Endothelial cell of umbilical vein (primary cell): ENCODE data around the gene STRIT1. TPM values are rescaled to one million over a fixed set of nuclear protein-coding genes. Genes with fewer than 3 reads are reported as not detected.

Source experiments
- BruUV-seq: library from RNA; stranded (reverse); fragments of 400-500 nt; replicated peaks from 2 replicates; lab custom pipeline; 2021; lab: Mats Ljungman, UMichigan
- CTCF ChIA-PET: fragments of 300-600, 350-600 bp; sonication (Branson Sonifier 250); formaldehyde crosslinking; loops from one replicate; lab custom pipeline; 2021; ENCODE audit warnings: antibody characterized with exemption, inconsistent platforms; lab: Charles Lee
- POLR2A ChIA-PET: fragments of 300-600, 350-600 bp; sonication (Branson Sonifier 250); formaldehyde crosslinking; loops from one replicate; lab custom pipeline; 2021; ENCODE audit warnings: antibody characterized with exemption, inconsistent platforms; lab: Charles Lee
- DNase-seq: peaks from one replicate; pipeline ENCODE4 v3.0.0-alpha.2; 2011; ENCODE audit warnings: low read depth, low spot score
- FAIRE-seq: peaks from 2 replicates; lab custom pipeline; 2011; peaks lifted over from hg19 to GRCh38; lab: Jason Lieb, UNC
- H2AFZ ChIP-seq: 2 replicates; pipeline ENCODE4 v1.6.0; 2012; ENCODE audit warnings: low read depth, low read length, control low read depth, inconsistent platforms
- H3K27ac ChIP-seq: 2 replicates; pipeline ENCODE4 v1.5.1; 2011; ENCODE audit warnings: low read depth, mild to moderate bottlenecking, control low read depth, low read length, moderate library complexity; ENCODE audit not compliant: insufficient read depth
- H3K27me3 ChIP-seq, 2 experiments: 2 replicates each; pipeline versions ENCODE4 v1.6.0 to v1.6.1; 2011; ENCODE audit warnings: low read length in 2 of 2, mixed read lengths in 1 of 2; ENCODE audit not compliant: control insufficient read depth in 2 of 2, insufficient read depth in 2 of 2
- H3K36me3 ChIP-seq, 2 experiments: 2 replicates in 1 of 2; 3 replicates in 1 of 2; pipeline ENCODE4 v1.5.1; 2011; ENCODE audit warnings: low read length in 2 of 2, mild to moderate bottlenecking in 1 of 2, moderate library complexity in 1 of 2; ENCODE audit not compliant: control insufficient read depth in 2 of 2, insufficient read depth in 2 of 2; ENCODE audit errors: extremely low read depth in 1 of 2
- H3K4me1 ChIP-seq: 3 replicates; pipeline ENCODE4 v1.5.1; 2011; ENCODE audit warnings: mild to moderate bottlenecking, low read length; ENCODE audit not compliant: control insufficient read depth, insufficient read depth; ENCODE audit errors: extremely low read depth
- H3K4me2 ChIP-seq: 2 replicates; pipeline ENCODE4 v1.6.1; 2011; ENCODE audit warnings: low read length, control low read depth, mixed read lengths; ENCODE audit not compliant: insufficient read depth
- H3K4me3 ChIP-seq, 3 experiments: fragments of 200-600 bp in 1 of 3; sonication (generic), shearing (Covaris generic) in 1 of 3; replicated peaks in 1 of 3; 2 replicates each; pipeline ENCODE4 v1.5.1; 2011 to 2016; ENCODE audit warnings: control low read depth in 3 of 3, low read length in 3 of 3, mild to moderate bottlenecking in 2 of 3, inconsistent platforms in 1 of 3, low read depth in 1 of 3, moderate library complexity in 1 of 3; ENCODE audit not compliant: insufficient read depth in 1 of 3
- H3K79me2 ChIP-seq: 2 replicates; pipeline ENCODE4 v1.6.0; 2012; ENCODE audit warnings: low read length, inconsistent platforms; ENCODE audit not compliant: control insufficient read depth, insufficient read depth
- H3K9ac ChIP-seq: replicated peaks from 2 replicates; pipeline ENCODE3; 2011; ENCODE audit warnings: low read length, control low read depth; ENCODE audit not compliant: insufficient read depth; ENCODE audit errors: extremely low read depth
- H3K9me1 ChIP-seq: replicated peaks from 3 replicates; pipeline ENCODE4 v1.6.0; 2011; ENCODE audit warnings: mild to moderate bottlenecking, low read length; ENCODE audit not compliant: control insufficient read depth, insufficient read depth; ENCODE audit errors: extremely low read depth
- H3K9me3 ChIP-seq: replicated peaks from 2 replicates; pipeline ENCODE4 v1.5.1; 2012; ENCODE audit warnings: low read length, inconsistent platforms; ENCODE audit not compliant: control insufficient read depth, insufficient read depth
- H4K20me1 ChIP-seq: replicated peaks from 2 replicates; pipeline ENCODE3; 2011; ENCODE audit warnings: mild to moderate bottlenecking, low read length; ENCODE audit not compliant: control insufficient read depth, insufficient read depth; ENCODE audit errors: extremely low read depth
- EZH2 ChIP-seq: IDR thresholded peaks from 2 replicates; pipeline ENCODE4 v1.6.1; 2012; ENCODE audit warnings: borderline replicate concordance, low read depth, mild to moderate bottlenecking, moderate library complexity, low read length, inconsistent platforms; ENCODE audit not compliant: severe bottlenecking
- FOS ChIP-seq: IDR thresholded peaks from 2 replicates; pipeline ENCODE4 v1.6.1; 2011; ENCODE audit warnings: mild to moderate bottlenecking, low read length, moderate library complexity, borderline replicate concordance; ENCODE audit not compliant: insufficient read depth
- GATA2 ChIP-seq: IDR thresholded peaks from 2 replicates; pipeline ENCODE4 v1.7.0; 2011; ENCODE audit warnings: low read depth, mild to moderate bottlenecking, moderate library complexity, mixed read lengths, low read length; ENCODE audit not compliant: insufficient read length, insufficient read depth
- JUN ChIP-seq: IDR thresholded peaks from 2 replicates; pipeline ENCODE4 v1.6.1; 2011; ENCODE audit warnings: borderline replicate concordance, low read depth; ENCODE audit not compliant: insufficient read length, insufficient read depth
- MAX ChIP-seq: IDR thresholded peaks from 2 replicates; pipeline ENCODE4 v1.6.1; 2011; ENCODE audit not compliant: insufficient read depth, insufficient read length
- MYC ChIP-seq: IDR thresholded peaks from one replicate; pipeline ENCODE4 v1.6.1; 2011; ENCODE audit warnings: mild to moderate bottlenecking, low read depth, low read length
- POLR2A ChIP-seq: IDR thresholded peaks from 2 replicates; pipeline ENCODE4 v1.6.1; 2012; ENCODE audit warnings: low read depth, mild to moderate bottlenecking, control low read depth, low read length
- POLR2AphosphoS5 ChIP-seq: IDR thresholded peaks from 2 replicates; pipeline ENCODE4 v1.6.1; 2012; ENCODE audit warnings: low read depth, mild to moderate bottlenecking, control low read depth, low read length, moderate library complexity; ENCODE audit not compliant: insufficient read depth
- dilution Hi-C: fragments of 300-500 bp; cut with MboI; formaldehyde crosslinking; loops from one replicate; pipeline ENCODE4 v1.15.0; 2019; ENCODE audit warnings: low sequenced_read_pairs; ENCODE audit not compliant: extremely low pct_ligation_motif_present
- intact Hi-C: fragments of 100-400 bp; cut with micrococcal nuclease; formaldehyde crosslinking; loops from one replicate; pipeline ENCODE4 v1.10.0; 2022
- polyA plus RNA-seq, 4 experiments: library from polyadenylated mRNA; depleted of rRNA in 3 of 4; stranded (reverse) in 3 of 4; unstranded in 1 of 4; fragments of >200 nt; gene quantifications; 2 replicates each; pipeline versions ENCODE4 v1.2.1 to v1.2.3, GENCODE V29; 2011 to 2012; ENCODE audit warnings: missing spikeins in 1 of 4
- total RNA-seq: library from RNA; stranded (reverse); gene quantifications from 2 replicates; pipeline ENCODE4 v1.2.3, GENCODE V29; 2021
- TF ChIP-seq, protein P1 (sequence below), 2 donors: IDR thresholded peaks; 1 replicate in 1 of 2; 2 replicates in 1 of 2; pipeline ENCODE4 v1.5.1; 2011; ENCODE audit warnings: low read length in 2 of 2, mild to moderate bottlenecking in 2 of 2, moderate library complexity in 2 of 2, control low read depth in 1 of 2, inconsistent platforms in 1 of 2, low read depth in 1 of 2; ENCODE audit not compliant: insufficient read depth in 1 of 2; ENCODE audit errors: extremely low read depth in 1 of 2

The STRIT1 gene
- total and polyA plus RNA-seq, 2 donors (not counting 3 experiments of a cell fraction or from before 2014, with no cell fraction given), result not detected

- intact Hi-C loops (no loop called here), dilution Hi-C loops (no loop called here)
- H3K27ac ChIP-seq, result no peak overlapping the region
- DNase-seq (no peak), FAIRE-seq (no peak)
- H3K36me3 ChIP-seq, result no peaks in the 10 kb centered on the region
- ChIA-PET CTCF (no interaction called here), POLR2A (no interaction called here)
- no peaks in the 10 kb centered on the region for H3K79me2 ChIP-seq
- H2AFZ ChIP-seq, result no peak overlapping the region
- no peaks in the 10 kb centered on the region for H3K9me3 ChIP-seq
- no TSS peak for BruUV-seq
- no peak overlapping the region for H3K4me3 ChIP-seq
- TF ChIP-seq EZH2, result no peak
- TF ChIP-seq, protein P1, sequence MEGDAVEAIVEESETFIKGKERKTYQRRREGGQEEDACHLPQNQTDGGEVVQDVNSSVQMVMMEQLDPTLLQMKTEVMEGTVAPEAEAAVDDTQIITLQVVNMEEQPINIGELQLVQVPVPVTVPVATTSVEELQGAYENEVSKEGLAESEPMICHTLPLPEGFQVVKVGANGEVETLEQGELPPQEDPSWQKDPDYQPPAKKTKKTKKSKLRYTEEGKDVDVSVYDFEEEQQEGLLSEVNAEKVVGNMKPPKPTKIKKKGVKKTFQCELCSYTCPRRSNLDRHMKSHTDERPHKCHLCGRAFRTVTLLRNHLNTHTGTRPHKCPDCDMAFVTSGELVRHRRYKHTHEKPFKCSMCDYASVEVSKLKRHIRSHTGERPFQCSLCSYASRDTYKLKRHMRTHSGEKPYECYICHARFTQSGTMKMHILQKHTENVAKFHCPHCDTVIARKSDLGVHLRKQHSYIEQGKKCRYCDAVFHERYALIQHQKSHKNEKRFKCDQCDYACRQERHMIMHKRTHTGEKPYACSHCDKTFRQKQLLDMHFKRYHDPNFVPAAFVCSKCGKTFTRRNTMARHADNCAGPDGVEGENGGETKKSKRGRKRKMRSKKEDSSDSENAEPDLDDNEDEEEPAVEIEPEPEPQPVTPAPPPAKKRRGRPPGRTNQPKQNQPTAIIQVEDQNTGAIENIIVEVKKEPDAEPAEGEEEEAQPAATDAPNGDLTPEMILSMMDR (IDR thresholded peaks at IDR 0.05; ENCODE audit: extremely low read depth in 1 of 2, insufficient read depth in 1 of 2, low read depth in 1 of 2, low read length in 2 of 2), result no peak
- TF ChIP-seq GATA2, result no peak
- no peaks in the 10 kb centered on the region for H3K4me1 ChIP-seq
- no peaks in the 10 kb centered on the region for H4K20me1 ChIP-seq
- no peaks in the 10 kb centered on the region for H3K9me1 ChIP-seq
- H3K9ac ChIP-seq, result no peak overlapping the region
- H3K4me2 ChIP-seq, result no peak overlapping the region
- H3K27me3 ChIP-seq, result peaks cover 0 to 2% of the 10 kb centered on the region in 2 experiments
Observed at GRCh38 chr3:155327871-155328270, 34.4 kb upstream of the STRIT1 start.

- no peaks in the 10 kb centered on the region for H3K79me2 ChIP-seq
- BruUV-seq, result no TSS peak
- no peaks in the 10 kb centered on the region for H3K4me1 ChIP-seq
- DNase-seq (no peak), FAIRE-seq (no peak)
- no peaks in the 10 kb centered on the region for H4K20me1 ChIP-seq
- H3K9me3 ChIP-seq, result no peaks in the 10 kb centered on the region
- no peaks in the 10 kb centered on the region for H3K9me1 ChIP-seq
- CTCF ChIA-PET, result interaction anchor here (1.0 to 1.1 kb wide), 2 partner anchors 372 to 423 kb away, joined by 3 read pairs; no protein-coding TSS in a partner anchor
- no peak overlapping the region for H3K4me3 ChIP-seq
- no peak overlapping the region for H3K4me2 ChIP-seq
- intact Hi-C loops, result no loop called here
- no peak overlapping the region for H2AFZ ChIP-seq
- dilution Hi-C loops, result no loop called here
- no peaks in the 10 kb centered on the region for H3K36me3 ChIP-seq
- POLR2A ChIA-PET, result no interaction called here
- H3K9ac ChIP-seq, result no peak overlapping the region
- TF ChIP-seq FOS, result no peak
- TF ChIP-seq GATA2, result no peak
- TF ChIP-seq POLR2A, result no peak
- no peak for TF ChIP-seq MAX
- no peak for TF ChIP-seq EZH2
- no peak for TF ChIP-seq MYC
- TF ChIP-seq JUN, result no peak
- TF ChIP-seq, protein P1 (IDR thresholded peaks at IDR 0.05; ENCODE audit: extremely low read depth in 1 of 2, insufficient read depth in 1 of 2, low read depth in 1 of 2, low read length in 2 of 2), result no peak
- no peak for TF ChIP-seq POLR2AphosphoS5
- H3K27me3 ChIP-seq, result peaks cover 0 to 2% of the 10 kb centered on the region in 2 experiments
- no peak overlapping the region for H3K27ac ChIP-seq
Observed at GRCh38 chr3:155327430-155327829, 33.9 kb upstream of the STRIT1 start.
